Measurements from ENCODE around the gene ASAP3.
"Not testable (repeated sequence)": the region's sequence is repeated elsewhere in the genome, so short reads cannot be mapped to it uniquely, and the experiment has no call there.

The ASAP3 gene

GRCh38 chr1:23517581-23517980 lies 33.6 kb upstream of the ASAP3 start:
- intact Hi-C loops (cut with DNase I): no loop called here
- no peak for DNase-seq

DNA sequence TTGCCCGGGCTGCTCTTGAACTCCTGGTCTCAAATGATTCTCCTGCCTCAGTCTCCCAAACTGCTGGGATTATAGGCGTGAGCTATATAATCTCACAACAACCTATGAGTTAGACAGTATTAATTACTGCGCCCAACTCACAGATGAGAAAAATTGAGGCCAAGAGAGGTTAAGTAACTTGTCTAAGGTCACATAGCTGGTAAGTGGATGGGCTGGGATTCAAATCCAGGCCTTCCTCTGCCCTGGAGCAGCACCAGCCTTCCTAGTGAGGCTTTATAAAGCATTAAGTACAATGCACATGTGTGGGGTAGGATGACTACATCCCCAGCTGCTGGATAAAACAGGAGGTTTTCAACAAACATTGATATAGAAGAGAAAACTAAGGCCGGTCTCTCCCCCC lies 31.9 kb upstream of the ASAP3 start:
- intact Hi-C loops (cut with DNase I): no loop called here
- no peak for DNase-seq

DNA sequence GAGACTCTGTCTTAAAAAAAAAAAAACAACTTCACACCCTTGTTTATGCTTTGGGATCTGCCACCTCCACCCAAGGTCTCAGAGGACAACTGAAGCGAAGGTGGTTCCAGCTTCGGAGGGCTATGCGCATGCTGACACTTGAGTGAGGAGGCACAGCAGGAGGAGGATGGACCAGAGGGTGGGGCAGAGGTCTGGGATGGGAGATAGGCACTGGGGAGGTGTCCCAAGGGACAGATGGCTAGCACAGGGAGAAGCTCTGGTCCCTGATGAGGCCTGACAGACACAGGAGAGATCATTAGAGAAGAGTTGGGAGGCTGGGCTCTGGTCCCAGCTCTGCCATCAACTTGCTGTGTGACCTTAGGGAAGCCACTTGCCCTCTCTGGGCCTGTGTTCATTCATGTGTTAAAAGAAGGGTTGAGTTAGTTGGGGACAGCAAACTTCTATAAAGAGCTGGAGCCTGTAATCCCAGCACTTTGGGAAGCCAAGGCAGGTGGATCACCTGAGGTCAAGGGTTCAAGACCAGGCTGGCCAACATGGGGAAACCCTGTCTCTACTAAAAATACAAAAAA lies 30.2 kb upstream of the ASAP3 start:
- intact Hi-C loops (cut with DNase I): no loop called here
- no peak for DNase-seq

GRCh38 chr1:23509896-23510295 lies 25.9 kb upstream of the ASAP3 start:
- DNase-seq: peak in 1 of 10 donors; percentile 65
- intact Hi-C loops (cut with DNase I): no loop called here

- DNase-seq: peak in 1 of 10 donors; percentile 47
- intact Hi-C loops (cut with DNase I): no loop called here
Observed at GRCh38 chr1:23506376-23507107, 22.6 kb upstream of the ASAP3 start.

DNA sequence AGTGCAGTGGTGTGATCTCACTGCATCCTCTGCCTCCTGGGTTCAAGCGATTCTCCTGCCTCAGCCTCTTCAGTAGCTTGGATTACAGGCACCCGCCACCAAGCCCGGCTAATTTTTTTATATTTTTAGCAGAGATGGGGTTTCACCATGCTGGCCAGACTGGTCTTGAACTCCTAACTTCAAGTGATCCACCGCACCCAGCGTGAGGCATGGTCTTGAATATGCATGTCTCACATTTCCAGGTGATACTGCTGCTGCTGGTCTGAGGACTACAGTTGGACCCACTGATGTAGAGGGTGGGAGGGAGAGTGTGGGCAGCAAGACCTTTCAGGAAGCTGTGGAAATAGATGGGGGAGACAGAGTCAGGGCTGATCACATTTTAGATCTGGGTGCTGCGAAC lies 21.9 kb upstream of the ASAP3 start:
- DNase-seq: no peak
- intact Hi-C loops (cut with DNase I): no loop called here

- peak in 1 of 10 donors; percentile 55 for DNase-seq
- intact Hi-C loops (cut with DNase I): not testable (repeated sequence)
Observed at GRCh38 chr1:23504156-23504555, 20.2 kb upstream of the ASAP3 start.

DNA sequence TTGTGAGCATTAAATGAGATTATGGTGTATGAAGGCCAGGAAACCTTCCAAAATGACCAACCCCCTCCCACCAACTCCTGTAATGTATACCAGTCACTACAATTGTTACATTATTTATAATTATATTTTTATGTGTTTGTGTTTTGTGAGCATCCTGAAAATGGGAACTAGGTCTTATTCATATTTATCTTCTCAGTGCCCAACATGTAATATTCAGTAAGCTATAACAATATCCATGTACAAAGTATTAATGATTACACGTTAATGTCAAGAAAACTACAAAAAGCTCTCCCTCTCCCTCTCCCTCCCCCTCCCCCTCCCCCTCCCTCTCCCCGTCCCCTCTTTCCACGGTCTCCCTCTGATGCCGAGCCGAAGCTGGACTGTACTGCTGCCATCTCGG lies 19.0 kb upstream of the ASAP3 start:
- intact Hi-C loops (cut with DNase I): no loop called here
- no peak for DNase-seq

GRCh38 chr1:23500466-23500865 lies 16.5 kb upstream of the ASAP3 start:
- DNase-seq: no peak
- intact Hi-C loops (cut with DNase I): no loop called here

GRCh38 chr1:23497777-23498439 lies 13.9 kb upstream of the ASAP3 start:
- intact Hi-C loops (cut with DNase I): loop anchor here (1.0 to 2.0 kb wide), 2 partner anchors 41 to 139 kb away; no protein-coding TSS in a partner anchor
- no peak for DNase-seq

DNA sequence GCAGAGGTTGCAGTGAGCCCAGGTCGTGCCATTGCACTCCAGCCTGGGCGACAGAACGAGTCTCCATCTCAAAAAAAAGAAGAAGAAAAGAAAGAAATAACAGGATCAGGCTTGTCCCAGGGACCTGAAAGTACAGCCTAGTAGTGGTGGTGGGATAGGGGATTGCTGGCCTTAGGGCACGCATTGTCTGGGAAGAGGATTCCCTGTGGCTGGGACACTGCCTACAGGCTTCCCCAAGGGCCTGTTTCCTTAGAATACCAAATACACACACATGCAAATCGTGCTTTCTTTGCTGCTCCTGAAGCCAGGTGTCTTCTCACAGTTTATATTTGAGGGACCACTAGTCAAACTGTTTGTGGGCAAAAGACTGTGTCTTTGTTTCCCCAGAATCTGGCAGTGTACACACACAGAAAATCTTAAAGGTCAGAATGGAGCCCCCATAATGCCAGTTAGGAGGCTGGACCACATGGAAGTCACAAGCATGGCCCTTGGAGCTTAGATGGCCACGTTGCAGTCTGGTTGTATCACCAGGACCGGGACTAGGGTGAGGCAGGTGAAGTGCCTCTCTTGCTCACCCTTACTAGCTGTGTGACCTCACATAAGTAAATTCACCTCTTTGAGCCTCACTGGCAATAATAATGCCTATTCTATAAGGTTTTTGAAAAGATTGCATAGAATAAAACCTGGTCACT lies 12.7 kb upstream of the ASAP3 start:
- no peak for DNase-seq
- intact Hi-C loops (cut with DNase I): loop anchor here (1.0 to 2.0 kb wide), 2 partner anchors 43 to 140 kb away; no protein-coding TSS in a partner anchor

- peak in 1 of 10 donors; percentile 24 for DNase-seq
- intact Hi-C loops (cut with DNase I): not testable (repeated sequence)
Observed at GRCh38 chr1:23494836-23495235, 10.9 kb upstream of the ASAP3 start.

DNA sequence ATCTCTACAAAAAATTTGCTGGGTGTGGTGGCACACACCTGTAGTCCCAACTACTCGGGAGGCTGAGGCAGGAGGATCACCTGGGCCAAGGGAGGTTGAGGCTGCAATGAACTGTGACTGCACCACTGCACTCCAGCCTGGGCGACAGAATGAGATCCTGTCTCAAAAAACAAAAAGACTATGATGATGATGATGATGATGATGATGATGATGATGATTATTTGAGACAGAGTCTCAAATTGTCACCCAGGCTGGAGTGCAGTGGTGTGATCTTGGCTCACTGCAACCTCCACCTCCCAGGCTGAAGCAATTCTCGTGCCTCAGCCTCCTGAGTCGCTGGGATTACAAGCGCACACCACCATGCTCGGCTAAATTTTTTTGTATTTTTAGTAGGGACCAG lies 8.8 kb upstream of the ASAP3 start:
- DNase-seq: peak in 1 of 10 donors; percentile 11
- intact Hi-C loops (cut with DNase I): not testable (repeated sequence)

GRCh38 chr1:23492132-23492720 lies 8.2 kb upstream of the ASAP3 start:
- intact Hi-C loops (cut with DNase I): no loop called here
- peak in 2 of 10 donors; percentile 8 to 24 for DNase-seq

DNA sequence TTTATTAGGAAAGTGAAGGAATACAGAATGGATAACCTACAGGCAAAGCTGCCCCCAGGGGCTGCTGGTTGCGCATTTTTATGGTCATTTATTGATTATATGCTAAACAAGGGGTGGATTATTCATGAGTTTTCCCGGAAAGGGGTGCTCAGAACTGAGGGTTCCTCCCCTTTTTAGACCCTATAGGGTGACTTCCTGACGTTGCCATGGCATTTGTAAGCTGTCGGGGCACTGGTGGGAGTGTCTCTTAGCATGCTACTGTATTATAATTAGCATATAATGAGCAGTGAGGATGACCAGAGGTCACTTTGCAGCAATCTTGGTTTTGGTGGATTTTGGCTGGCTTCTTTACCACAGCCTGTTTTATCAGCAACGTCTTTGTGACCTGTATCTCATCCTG lies 5.9 kb upstream of the ASAP3 start:
- intact Hi-C loops (cut with DNase I): loop anchor here (10.0 kb wide), 1 partner anchor 145 kb away; the partner anchor contains the start of gene HNRNPR
- peak in 2 of 10 donors; percentile 20 to 24 for DNase-seq

GRCh38 chr1:23485002-23485332 lies 988 bp upstream of the ASAP3 start:
- intact Hi-C loops (cut with DNase I): loop anchor here (10.0 kb wide), 1 partner anchor 140 kb away; the partner anchor contains the start of gene HNRNPR
- DNase-seq: peak in 1 of 10 donors; percentile 2

- DNase-seq: peak; percentile 60 to 95 (median 74)
- intact Hi-C loops (cut with DNase I): loop anchor here (10.0 kb wide), 1 partner anchor 140 kb away; the partner anchor contains the start of gene HNRNPR
Observed at GRCh38 chr1:23484253-23485001, 448 bp upstream of the ASAP3 start.

GRCh38 chr1:23481904-23482303 lies 2.1 kb downstream of the ASAP3 start:
- intact Hi-C loops (cut with DNase I): loop anchor here (10.0 kb wide), 1 partner anchor 137 kb away; the partner anchor contains the start of gene HNRNPR
- DNase-seq: peak in 1 of 10 donors; percentile 29

- intact Hi-C loops (cut with DNase I): loop anchor here (10.0 kb wide), 1 partner anchor 136 kb away; the partner anchor contains the start of gene HNRNPR
- DNase-seq: peak in 1 of 10 donors; percentile 26
Observed at GRCh38 chr1:23481026-23481597, 2.9 kb downstream of the ASAP3 start.

Measured in posterior cingulate gyrus (tissue), 11 donors.